Activated CD8-positive, alpha-beta T cell treated with anti-CD3 and anti-CD28 coated beads for 36 hours (primary cell): ENCODE results near the gene GPR68. TPM values are rescaled to one million over a fixed set of nuclear protein-coding genes. Genes with fewer than 3 reads are reported as not detected.
A peak's percentile ranks its signal among the peaks of the same experiment; 100 is the strongest.

Source experiments
- ATAC-seq: fragments of 200-7000 bp; cut with Tn5 transposase; one replicate; pipeline ENCODE4 v1.10.0; 2021; ENCODE audit warnings: mild to moderate bottlenecking, moderate library complexity
- CTCF ChIA-PET: fragments of 350-600 bp; sonication (Branson Sonifier 250); formaldehyde crosslinking; loops from one replicate; lab custom pipeline; 2021; ENCODE audit warnings: antibody characterized with exemption; lab: Charles Lee
- POLR2A ChIA-PET: fragments of 350-600 bp; sonication (Branson Sonifier 250); formaldehyde crosslinking; loops from one replicate; lab custom pipeline; 2021; ENCODE audit warnings: antibody characterized with exemption; lab: Charles Lee
- DNase-seq: peaks from one replicate; pipeline ENCODE4 v3.0.0-alpha.2; 2020
- H3K27ac Mint-ChIP-seq: one replicate; pipeline ENCODE4 v1.8.0; 2021; ENCODE audit warnings: mild to moderate bottlenecking, mixed read lengths
- H3K27me3 Mint-ChIP-seq: one replicate; pipeline ENCODE4 v1.8.0; 2021; ENCODE audit warnings: mixed read lengths
- H3K36me3 Mint-ChIP-seq: one replicate; pipeline ENCODE4 v1.8.0; 2021; ENCODE audit warnings: low read depth, mixed read lengths
- H3K4me1 Mint-ChIP-seq: one replicate; pipeline ENCODE4 v1.8.0; 2021; ENCODE audit warnings: low read depth, mixed read lengths
- H3K4me3 Mint-ChIP-seq: one replicate; pipeline ENCODE4 v1.8.0; 2021; ENCODE audit warnings: mild to moderate bottlenecking, moderate library complexity, mixed read lengths
- H3K9me3 Mint-ChIP-seq: one replicate; pipeline ENCODE4 v1.8.0; 2021; ENCODE audit warnings: mixed read lengths
- CTCF ChIP-seq: fragments of 200-600 bp; IDR thresholded peaks from one replicate; pipeline ENCODE4 v1.8.0; 2022; ENCODE audit warnings: antibody characterized with exemption, mild to moderate bottlenecking
- intact Hi-C: fragments of 100-400 bp; cut with micrococcal nuclease; formaldehyde crosslinking; loops from one replicate; pipeline ENCODE4 v1.10.0; 2022
- total RNA-seq, 2 experiments: library from RNA; stranded (reverse); gene quantifications; one replicate each; pipeline ENCODE4 v1.2.3, GENCODE V29; 2021

GPR68 gene
- total RNA-seq, 2 experiments from 2014 or later = 11.9 to 14.0 TPM

- intact Hi-C loops = loop anchor here (1.0 to 10.0 kb wide), 2 partner anchors 109 to 382 kb away; no protein-coding TSS in a partner anchor
- H3K4me3 Mint-ChIP-seq = no peak overlapping the region
- H3K4me1 Mint-ChIP-seq = peaks cover 15% of the 10 kb centered on the region
- ATAC-seq (peak; percentile 85), DNase-seq (peak; percentile 90)
- peak; percentile 96 for TF ChIP-seq CTCF
- H3K36me3 Mint-ChIP-seq = peaks cover 74% of the 10 kb centered on the region
- peak overlapping the region; percentile 82 for H3K27ac Mint-ChIP-seq
- ChIA-PET POLR2A (interaction anchor here (0.7 to 1.9 kb wide), 6 partner anchors 9 to 113 kb away, joined by 3 to 5 read pairs (median 3); no protein-coding TSS in a partner anchor), CTCF (interaction anchor here (0.6 to 9.7 kb wide), 22 partner anchors 9 to 384 kb away, joined by 3 to 215 read pairs (median 3); no protein-coding TSS in a partner anchor)
- H3K9me3 Mint-ChIP-seq = no peaks in the 10 kb centered on the region
- H3K27me3 Mint-ChIP-seq = no peaks in the 10 kb centered on the region
These were observed 42.0 kb upstream of the GPR68 start for GRCh38 chr14:91286530-91286937.

- H3K27me3 Mint-ChIP-seq = no peaks in the 10 kb centered on the region
- H3K27ac Mint-ChIP-seq = peak overlapping the region; percentile 78
- ATAC-seq (no peak), DNase-seq (no peak)
- ChIA-PET POLR2A (interaction anchor here (0.9 to 1.2 kb wide), 4 partner anchors 20 to 108 kb away, joined by 3 to 5 read pairs (median 4); partner anchors contain the start of gene GPR68), CTCF (interaction anchor here (1.0 to 9.7 kb wide), 13 partner anchors 13 to 382 kb away, joined by 3 to 215 read pairs (median 5); no protein-coding TSS in a partner anchor)
- H3K36me3 Mint-ChIP-seq = peaks cover 64% of the 10 kb centered on the region
- intact Hi-C loops = loop anchor here (10.0 kb wide), 1 partner anchor 380 kb away; no protein-coding TSS in a partner anchor
- no peaks in the 10 kb centered on the region for H3K9me3 Mint-ChIP-seq
- H3K4me3 Mint-ChIP-seq = no peak overlapping the region
- H3K4me1 Mint-ChIP-seq = peaks cover 15% of the 10 kb centered on the region
- TF ChIP-seq CTCF = no peak
These were observed 40.5 kb upstream of the GPR68 start for GRCh38 chr14:91284791-91285548.

GRCh38 chr14:91284146-91284790, 39.8 kb upstream of the GPR68 start:
- ATAC-seq (no peak), DNase-seq (no peak)
- Mint-ChIP-seq H3K9me3 (no peaks in the 10 kb centered on the region), H3K36me3 (peaks cover 57% of the 10 kb centered on the region), H3K27me3 (no peaks in the 10 kb centered on the region), H3K4me3 (no peak overlapping the region), H3K27ac (peak overlapping the region; percentile 19), H3K4me1 (peaks cover 15% of the 10 kb centered on the region)
- CTCF ChIA-PET = interaction anchor here (1.3 to 9.7 kb wide), 6 partner anchors 13 to 381 kb away, joined by 3 to 215 read pairs (median 7); no protein-coding TSS in a partner anchor
- intact Hi-C loops = loop anchor here (10.0 kb wide), 1 partner anchor 379 kb away; no protein-coding TSS in a partner anchor
- POLR2A ChIA-PET = no interaction called here
- no peak for TF ChIP-seq CTCF

- H3K27ac Mint-ChIP-seq = peak overlapping the region; percentile 19
- DNase-seq (no peak), ATAC-seq (no peak)
- POLR2A ChIA-PET = no interaction called here
- TF ChIP-seq CTCF = no peak
- H3K4me3 Mint-ChIP-seq = no peak overlapping the region
- CTCF ChIA-PET = interaction anchor here (1.3 to 9.7 kb wide), 3 partner anchors 10 to 381 kb away, joined by 3 to 215 read pairs (median 4); no protein-coding TSS in a partner anchor
- peaks cover 53% of the 10 kb centered on the region for H3K36me3 Mint-ChIP-seq
- H3K27me3 Mint-ChIP-seq = no peaks in the 10 kb centered on the region
- intact Hi-C loops = loop anchor here (10.0 kb wide), 1 partner anchor 379 kb away; no protein-coding TSS in a partner anchor
- H3K9me3 Mint-ChIP-seq = no peaks in the 10 kb centered on the region
- H3K4me1 Mint-ChIP-seq = peaks cover 15% of the 10 kb centered on the region
These were observed 39.2 kb upstream of the GPR68 start for GRCh38 chr14:91283666-91284065.
